GM12801 (cell line): ENCODE data around the gene GMIP.

Experiments used
- CTCF ChIP-seq: IDR thresholded peaks from one replicate; pipeline ENCODE4 v1.5.1; 2011; ENCODE audit warnings: control low read depth; ENCODE audit not compliant: insufficient read length; ENCODE audit errors: extremely low read depth

GMIP gene

DNA sequence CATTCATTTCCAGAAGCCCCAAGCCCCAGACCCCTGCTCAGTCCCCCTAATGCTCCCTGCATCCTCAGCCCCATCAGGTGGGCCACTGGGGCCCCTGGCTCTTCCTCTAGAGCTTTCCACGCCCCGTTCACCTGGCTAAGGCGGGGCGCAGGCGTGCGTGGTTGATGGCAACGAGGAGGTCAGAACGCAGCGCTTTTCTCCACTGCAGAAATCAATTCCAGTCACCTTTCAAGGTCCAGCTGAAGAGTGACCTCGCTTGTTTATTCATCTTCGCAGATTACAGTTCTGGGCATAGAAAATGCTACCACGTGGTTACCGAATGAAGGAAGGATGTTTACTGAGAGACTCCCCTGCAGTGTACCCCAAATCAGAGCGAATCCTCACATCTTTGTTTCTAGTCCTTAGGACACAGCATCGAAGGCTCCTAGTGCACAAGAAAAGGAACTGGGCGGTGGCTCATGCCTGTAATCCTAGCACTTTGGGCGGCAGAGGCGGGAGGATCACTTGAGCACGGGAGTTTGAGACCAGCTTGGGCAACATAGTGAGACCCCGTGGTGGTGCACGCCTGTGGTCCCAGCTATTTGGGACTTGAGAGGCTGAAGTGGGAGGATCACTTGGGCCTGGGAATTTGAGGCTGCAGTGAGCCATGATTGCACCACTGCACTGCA lies 24.1 kb downstream of the GMIP start:
- TF ChIP-seq CTCF: no peak

DNA sequence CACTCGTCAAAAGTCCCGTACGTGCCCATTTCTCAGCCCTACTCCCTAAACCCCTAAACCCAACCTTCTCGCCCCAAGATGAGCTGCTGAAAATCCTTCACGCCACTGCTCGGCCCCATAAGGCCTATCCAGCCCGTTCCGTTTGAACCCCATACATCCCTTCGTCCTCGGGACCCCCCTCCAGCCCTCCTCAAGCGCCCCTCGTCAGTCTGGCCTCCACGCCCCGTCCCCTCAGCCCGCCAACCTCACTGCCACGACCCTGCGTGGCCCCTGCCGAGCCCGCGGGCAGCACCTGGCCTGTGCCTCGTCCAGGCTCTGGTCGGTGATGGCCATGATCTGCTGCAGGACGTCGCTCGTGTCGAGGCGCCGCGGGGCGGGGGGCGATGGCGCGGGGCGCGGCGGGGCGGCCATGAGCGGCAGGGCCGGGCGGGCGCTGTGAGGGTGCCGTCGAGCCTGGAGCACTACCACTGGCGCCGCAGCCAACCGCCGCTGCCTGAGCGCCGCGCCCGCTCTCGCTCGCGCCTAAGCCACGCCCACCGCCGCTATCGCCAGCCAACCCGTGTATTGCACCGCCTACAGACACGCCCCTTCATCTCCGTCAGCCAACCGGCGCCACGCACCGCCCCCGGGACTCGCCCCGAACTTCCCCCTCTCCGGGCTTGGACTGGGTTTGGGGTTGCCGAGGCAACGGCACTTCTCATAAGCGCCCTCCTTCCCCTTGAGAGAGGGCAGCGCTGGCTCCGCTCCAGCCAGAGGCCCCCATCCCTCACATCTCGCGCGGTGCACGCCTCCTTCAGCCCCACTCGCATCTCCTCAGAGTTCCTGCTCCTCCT lies 25.0 kb downstream of the GMIP start, which contains the start of gene PBX4:
TSS of gene PBX4 (minus strand) at position 469 of the 833 bp plus-strand sequence. CDS start at position 411, 58 bp downstream.
- no peak for TF ChIP-seq CTCF

GRCh38 chr19:19615086-19615485 lies 28.4 kb downstream of the GMIP start:
- no peak for TF ChIP-seq CTCF

DNA sequence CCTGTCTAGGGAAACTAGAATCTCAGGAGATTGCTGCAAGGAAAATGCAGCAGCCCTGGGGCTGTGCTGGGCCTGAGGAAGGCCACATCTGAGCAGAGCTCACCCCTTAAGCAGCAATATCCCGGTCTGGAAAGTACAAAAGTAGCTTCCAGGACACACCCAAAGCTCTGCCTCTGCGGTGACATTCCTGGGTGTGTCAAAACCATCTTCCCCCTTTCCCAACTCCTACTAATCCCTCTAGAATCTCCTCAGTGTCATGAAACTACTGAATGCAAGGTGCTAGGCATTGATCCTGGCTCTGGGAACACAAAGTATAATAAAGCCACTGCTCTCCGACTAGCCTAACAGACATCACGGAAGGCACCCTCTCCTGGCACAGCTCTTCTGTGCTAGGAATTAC lies 30.0 kb downstream of the GMIP start:
- no peak for TF ChIP-seq CTCF

DNA sequence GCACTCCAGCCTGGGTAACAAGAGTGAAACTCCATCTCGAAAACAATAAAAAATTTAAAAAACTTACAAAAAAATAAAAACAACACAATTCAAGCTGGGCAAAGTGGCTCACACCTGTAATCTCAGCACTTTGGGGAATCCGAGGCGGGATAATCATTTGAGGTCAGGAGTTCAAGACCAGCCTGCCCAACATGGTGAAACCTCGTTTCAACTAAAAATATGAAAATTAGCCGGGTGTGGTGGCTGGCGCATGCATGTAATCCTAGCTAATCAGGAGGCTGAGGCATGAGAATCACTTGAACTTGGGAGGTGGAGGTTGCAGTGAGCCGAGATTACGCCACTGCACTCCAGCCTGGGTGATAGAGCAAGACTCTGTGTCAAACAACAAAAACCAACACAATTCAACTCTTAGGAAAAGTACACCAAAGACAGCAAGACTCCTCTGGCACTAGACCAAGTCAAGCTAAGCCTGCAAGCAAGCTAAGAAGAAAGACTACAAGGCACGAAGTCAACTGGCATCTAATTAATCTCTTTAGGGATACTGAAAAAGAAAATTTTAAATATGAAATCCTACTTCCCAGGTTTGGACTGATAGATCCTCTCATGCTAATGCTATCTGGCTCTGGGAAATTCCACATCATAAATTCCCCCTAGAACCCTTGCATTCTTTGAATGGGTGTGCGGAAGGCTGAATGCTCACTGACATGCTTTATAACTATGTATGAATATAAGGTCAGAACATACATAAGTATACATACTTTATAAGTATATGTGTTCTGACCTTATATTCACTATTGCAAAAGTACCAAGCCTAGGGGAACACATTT lies 32.9 kb downstream of the GMIP start:
- no peak for TF ChIP-seq CTCF

- no peak for TF ChIP-seq CTCF
Measured at GRCh38 chr19:19606021-19606420, 37.4 kb downstream of the GMIP start.
